Mucosa of descending colon (tissue), 3 donors: Measurements from ENCODE around the gene SSB. TPM values are rescaled to one million over a fixed set of nuclear protein-coding genes. Genes with fewer than 3 reads are reported as not detected.

Experiments used
- ATAC-seq: fragments of 200-7000 bp; cut with Tn5 transposase; one replicate; pipeline ENCODE4 v1.9.1; 2020; ENCODE audit warnings: mild to moderate bottlenecking, moderate library complexity
- DNase-seq, 3 donors: peaks; one replicate each; pipeline ENCODE4 v3.0.0-alpha.2; 2020
- H3K36me3 ChIP-seq: fragments of 200-600 bp; one replicate; pipeline ENCODE4 v1.8.0; 2021; ENCODE audit warnings: low read depth, mild to moderate bottlenecking
- H3K4me1 ChIP-seq: fragments of 200-600 bp; one replicate; pipeline ENCODE4 v1.8.0; 2021; ENCODE audit warnings: low read depth, mild to moderate bottlenecking
- H3K4me3 ChIP-seq: fragments of 200-600 bp; one replicate; pipeline ENCODE4 v1.8.0; 2021; ENCODE audit warnings: mild to moderate bottlenecking
- H3K9me3 ChIP-seq: fragments of 200-600 bp; one replicate; pipeline ENCODE4 v1.8.0; 2021; ENCODE audit warnings: mild to moderate bottlenecking
- CTCF ChIP-seq: fragments of 200-600 bp; IDR thresholded peaks from one replicate; pipeline ENCODE4 v1.8.0; 2022; ENCODE audit warnings: antibody characterized with exemption, mild to moderate bottlenecking
- intact Hi-C, 2 donors: fragments of 100-400 bp; cut with DNase I in 1 of 2; cut with micrococcal nuclease in 1 of 2; formaldehyde crosslinking; loops; one replicate each; pipeline versions ENCODE4 v1.11.0 to v1.11.1; 2022; cut with DNase I, micrococcal nuclease
- total RNA-seq, 3 donors: library from RNA; stranded (reverse); fragmentation: NEBNext Ultra II Directional in 2 of 3; extraction: Animal tissue kit (Norgen Biotek cat#: 25700) in 2 of 3; gene quantifications; one replicate each; pipeline versions ENCODE4 v1.2.1 to v1.2.4, GENCODE V29; 2021 to 2023
- donor health status: DM: no; HTN: no; CAD: no; lungs with moderate emphysema.
- donor health status: DM: no; HTN: no; CAD: no.
- donor health status: DM: no; HTN: yes; CAD: no.

Gene SSB
- total RNA-seq, 3 donors from 2014 or later = 29.2 to 72.3 (median 52.9) TPM

GRCh38 chr2:169782513-169782912, 16.2 kb upstream of the SSB start:
- no peaks in the 10 kb centered on the region for H3K36me3 ChIP-seq
- no peaks in the 10 kb centered on the region for H3K9me3 ChIP-seq
- H3K4me3 ChIP-seq = no peak overlapping the region
- ATAC-seq (no peak), DNase-seq (no peak)
- H3K4me1 ChIP-seq = no peaks in the 10 kb centered on the region
- intact Hi-C loops = no loop called here
- no peak for TF ChIP-seq CTCF

GRCh38 chr2:169790581-169790980, 8.1 kb upstream of the SSB start:
- no peak for ATAC-seq
- H3K9me3 ChIP-seq = no peaks in the 10 kb centered on the region
- DNase-seq = no peak
- no peaks in the 10 kb centered on the region for H3K36me3 ChIP-seq
- no peaks in the 10 kb centered on the region for H3K4me1 ChIP-seq
- TF ChIP-seq CTCF = no peak
- no peak overlapping the region for H3K4me3 ChIP-seq
- intact Hi-C loops = no loop called here

GRCh38 chr2:169795181-169795580, 3.5 kb upstream of the SSB start:
- Histone ChIP-seq H3K4me3 (no peak overlapping the region), H3K36me3 (no peaks in the 10 kb centered on the region), H3K9me3 (no peaks in the 10 kb centered on the region), H3K4me1 (no peaks in the 10 kb centered on the region)
- intact Hi-C loops = no loop called here
- ATAC-seq (no peak), DNase-seq (no peak)
- TF ChIP-seq CTCF = no peak

GRCh38 chr2:169796441-169796840, 2.2 kb upstream of the SSB start:
- no peaks in the 10 kb centered on the region for H3K36me3 ChIP-seq
- no peaks in the 10 kb centered on the region for H3K9me3 ChIP-seq
- no peak overlapping the region for H3K4me3 ChIP-seq
- TF ChIP-seq CTCF = no peak
- DNase-seq (peak in 1 of 3 donors; percentile 61), ATAC-seq (no peak)
- H3K4me1 ChIP-seq = no peaks in the 10 kb centered on the region
- intact Hi-C loops = no loop called here

GRCh38 chr2:169797601-169798000, 1.1 kb upstream of the SSB start:
- Histone ChIP-seq H3K36me3 (no peaks in the 10 kb centered on the region), H3K4me1 (no peaks in the 10 kb centered on the region), H3K4me3 (no peak overlapping the region), H3K9me3 (no peaks in the 10 kb centered on the region)
- DNase-seq (no peak), ATAC-seq (no peak)
- intact Hi-C loops = no loop called here
- TF ChIP-seq CTCF = no peak

GRCh38 chr2:169798397-169798717, 314 bp upstream of the SSB start:
- DNase-seq (no peak), ATAC-seq (no peak)
- Histone ChIP-seq H3K4me3 (peak overlapping the region; percentile 42), H3K9me3 (no peaks in the 10 kb centered on the region), H3K4me1 (no peaks in the 10 kb centered on the region), H3K36me3 (no peaks in the 10 kb centered on the region)
- intact Hi-C loops = no loop called here
- TF ChIP-seq CTCF = no peak
